Endothelial cell of umbilical vein (primary cell): Measurements from ENCODE around the gene FAT2. TPM values are rescaled to one million over a fixed set of nuclear protein-coding genes. Genes with fewer than 3 reads are reported as not detected.

Source experiments
- BruUV-seq: library from RNA; stranded (reverse); fragments of 400-500 nt; replicated peaks from 2 replicates; lab custom pipeline; 2021; lab: Mats Ljungman, UMichigan
- CTCF ChIA-PET: fragments of 300-600, 350-600 bp; sonication (Branson Sonifier 250); formaldehyde crosslinking; loops from one replicate; lab custom pipeline; 2021; ENCODE audit warnings: antibody characterized with exemption, inconsistent platforms; lab: Charles Lee
- POLR2A ChIA-PET: fragments of 300-600, 350-600 bp; sonication (Branson Sonifier 250); formaldehyde crosslinking; loops from one replicate; lab custom pipeline; 2021; ENCODE audit warnings: antibody characterized with exemption, inconsistent platforms; lab: Charles Lee
- DNase-seq: peaks from one replicate; pipeline ENCODE4 v3.0.0-alpha.2; 2011; ENCODE audit warnings: low read depth, low spot score
- FAIRE-seq: peaks from 2 replicates; lab custom pipeline; 2011; peaks lifted over from hg19 to GRCh38; lab: Jason Lieb, UNC
- H2AFZ ChIP-seq: 2 replicates; pipeline ENCODE4 v1.6.0; 2012; ENCODE audit warnings: low read depth, low read length, control low read depth, inconsistent platforms
- H3K27ac ChIP-seq: 2 replicates; pipeline ENCODE4 v1.5.1; 2011; ENCODE audit warnings: low read depth, mild to moderate bottlenecking, control low read depth, low read length, moderate library complexity; ENCODE audit not compliant: insufficient read depth
- H3K27me3 ChIP-seq, 2 experiments: 2 replicates each; pipeline versions ENCODE4 v1.6.0 to v1.6.1; 2011; ENCODE audit warnings: low read length in 2 of 2, mixed read lengths in 1 of 2; ENCODE audit not compliant: control insufficient read depth in 2 of 2, insufficient read depth in 2 of 2
- H3K36me3 ChIP-seq, 2 experiments: 2 replicates in 1 of 2; 3 replicates in 1 of 2; pipeline ENCODE4 v1.5.1; 2011; ENCODE audit warnings: low read length in 2 of 2, mild to moderate bottlenecking in 1 of 2, moderate library complexity in 1 of 2; ENCODE audit not compliant: control insufficient read depth in 2 of 2, insufficient read depth in 2 of 2; ENCODE audit errors: extremely low read depth in 1 of 2
- H3K4me1 ChIP-seq: 3 replicates; pipeline ENCODE4 v1.5.1; 2011; ENCODE audit warnings: mild to moderate bottlenecking, low read length; ENCODE audit not compliant: control insufficient read depth, insufficient read depth; ENCODE audit errors: extremely low read depth
- H3K4me2 ChIP-seq: 2 replicates; pipeline ENCODE4 v1.6.1; 2011; ENCODE audit warnings: low read length, control low read depth, mixed read lengths; ENCODE audit not compliant: insufficient read depth
- H3K4me3 ChIP-seq, 3 experiments: fragments of 200-600 bp in 1 of 3; sonication (generic), shearing (Covaris generic) in 1 of 3; replicated peaks in 1 of 3; 2 replicates each; pipeline ENCODE4 v1.5.1; 2011 to 2016; ENCODE audit warnings: control low read depth in 3 of 3, low read length in 3 of 3, mild to moderate bottlenecking in 2 of 3, inconsistent platforms in 1 of 3, low read depth in 1 of 3, moderate library complexity in 1 of 3; ENCODE audit not compliant: insufficient read depth in 1 of 3
- H3K79me2 ChIP-seq: 2 replicates; pipeline ENCODE4 v1.6.0; 2012; ENCODE audit warnings: low read length, inconsistent platforms; ENCODE audit not compliant: control insufficient read depth, insufficient read depth
- H3K9ac ChIP-seq: replicated peaks from 2 replicates; pipeline ENCODE3; 2011; ENCODE audit warnings: low read length, control low read depth; ENCODE audit not compliant: insufficient read depth; ENCODE audit errors: extremely low read depth
- H3K9me1 ChIP-seq: replicated peaks from 3 replicates; pipeline ENCODE4 v1.6.0; 2011; ENCODE audit warnings: mild to moderate bottlenecking, low read length; ENCODE audit not compliant: control insufficient read depth, insufficient read depth; ENCODE audit errors: extremely low read depth
- H3K9me3 ChIP-seq: replicated peaks from 2 replicates; pipeline ENCODE4 v1.5.1; 2012; ENCODE audit warnings: low read length, inconsistent platforms; ENCODE audit not compliant: control insufficient read depth, insufficient read depth
- H4K20me1 ChIP-seq: replicated peaks from 2 replicates; pipeline ENCODE3; 2011; ENCODE audit warnings: mild to moderate bottlenecking, low read length; ENCODE audit not compliant: control insufficient read depth, insufficient read depth; ENCODE audit errors: extremely low read depth
- CTCF ChIP-seq, 2 donors: IDR thresholded peaks; 1 replicate in 1 of 2; 2 replicates in 1 of 2; pipeline ENCODE4 v1.5.1; 2011; ENCODE audit warnings: low read length in 2 of 2, mild to moderate bottlenecking in 2 of 2, moderate library complexity in 2 of 2, control low read depth in 1 of 2, inconsistent platforms in 1 of 2, low read depth in 1 of 2; ENCODE audit not compliant: insufficient read depth in 1 of 2; ENCODE audit errors: extremely low read depth in 1 of 2
- EZH2 ChIP-seq: IDR thresholded peaks from 2 replicates; pipeline ENCODE4 v1.6.1; 2012; ENCODE audit warnings: borderline replicate concordance, low read depth, mild to moderate bottlenecking, moderate library complexity, low read length, inconsistent platforms; ENCODE audit not compliant: severe bottlenecking
- FOS ChIP-seq: IDR thresholded peaks from 2 replicates; pipeline ENCODE4 v1.6.1; 2011; ENCODE audit warnings: mild to moderate bottlenecking, low read length, moderate library complexity, borderline replicate concordance; ENCODE audit not compliant: insufficient read depth
- GATA2 ChIP-seq: IDR thresholded peaks from 2 replicates; pipeline ENCODE4 v1.7.0; 2011; ENCODE audit warnings: low read depth, mild to moderate bottlenecking, moderate library complexity, mixed read lengths, low read length; ENCODE audit not compliant: insufficient read length, insufficient read depth
- JUN ChIP-seq: IDR thresholded peaks from 2 replicates; pipeline ENCODE4 v1.6.1; 2011; ENCODE audit warnings: borderline replicate concordance, low read depth; ENCODE audit not compliant: insufficient read length, insufficient read depth
- MYC ChIP-seq: IDR thresholded peaks from one replicate; pipeline ENCODE4 v1.6.1; 2011; ENCODE audit warnings: mild to moderate bottlenecking, low read depth, low read length
- POLR2A ChIP-seq: IDR thresholded peaks from 2 replicates; pipeline ENCODE4 v1.6.1; 2012; ENCODE audit warnings: low read depth, mild to moderate bottlenecking, control low read depth, low read length
- POLR2AphosphoS5 ChIP-seq: IDR thresholded peaks from 2 replicates; pipeline ENCODE4 v1.6.1; 2012; ENCODE audit warnings: low read depth, mild to moderate bottlenecking, control low read depth, low read length, moderate library complexity; ENCODE audit not compliant: insufficient read depth
- dilution Hi-C: fragments of 300-500 bp; cut with MboI; formaldehyde crosslinking; loops from one replicate; pipeline ENCODE4 v1.15.0; 2019; ENCODE audit warnings: low sequenced_read_pairs; ENCODE audit not compliant: extremely low pct_ligation_motif_present
- intact Hi-C: fragments of 100-400 bp; cut with micrococcal nuclease; formaldehyde crosslinking; loops from one replicate; pipeline ENCODE4 v1.10.0; 2022
- polyA plus RNA-seq, 4 experiments: library from polyadenylated mRNA; depleted of rRNA in 3 of 4; stranded (reverse) in 3 of 4; unstranded in 1 of 4; fragments of >200 nt; gene quantifications; 2 replicates each; pipeline versions ENCODE4 v1.2.1 to v1.2.3, GENCODE V29; 2011 to 2012; ENCODE audit warnings: missing spikeins in 1 of 4
- total RNA-seq: library from RNA; stranded (reverse); gene quantifications from 2 replicates; pipeline ENCODE4 v1.2.3, GENCODE V29; 2021
- TF ChIP-seq, protein P1 (sequence below): IDR thresholded peaks from 2 replicates; pipeline ENCODE4 v1.6.1; 2011; ENCODE audit not compliant: insufficient read depth, insufficient read length

Gene FAT2
- total and polyA plus RNA-seq, 2 donors (not counting 3 experiments of a cell fraction or from before 2014, with no cell fraction given), result not detected

GRCh38 chr5:151595411-151595826 is 4.3 kb upstream of the FAT2 start:
- Histone ChIP-seq H3K9ac (no peak overlapping the region), H3K4me1 (no peaks in the 10 kb centered on the region), H3K27me3 (peaks cover 0 to 2% of the 10 kb centered on the region in 2 experiments), H3K27ac (no peak overlapping the region), H4K20me1 (no peaks in the 10 kb centered on the region), H2AFZ (no peak overlapping the region), H3K9me1 (no peaks in the 10 kb centered on the region), H3K4me3 (no peak overlapping the region), H3K79me2 (no peaks in the 10 kb centered on the region), H3K36me3 (no peaks in the 10 kb centered on the region), H3K9me3 (no peaks in the 10 kb centered on the region), H3K4me2 (no peak overlapping the region)
- intact Hi-C loops, result no loop called here
- ChIA-PET POLR2A (no interaction called here), CTCF (interaction anchor here (0.9 kb wide), 1 partner anchor 56 kb away, joined by 4 read pairs; no protein-coding TSS in a partner anchor)
- DNase-seq (no peak), FAIRE-seq (no peak)
- no TSS peak for BruUV-seq
- no peak for TF ChIP-seq CTCF (IDR thresholded peaks at IDR 0.05; ENCODE audit: extremely low read depth in 1 of 2, insufficient read depth in 1 of 2, low read depth in 1 of 2, low read length in 2 of 2)
- no peak for TF ChIP-seq POLR2AphosphoS5
- TF ChIP-seq JUN, result no peak
- TF ChIP-seq EZH2, result no peak
- TF ChIP-seq FOS, result no peak
- no peak for TF ChIP-seq MYC
- TF ChIP-seq POLR2A, result no peak
- TF ChIP-seq, protein P1, sequence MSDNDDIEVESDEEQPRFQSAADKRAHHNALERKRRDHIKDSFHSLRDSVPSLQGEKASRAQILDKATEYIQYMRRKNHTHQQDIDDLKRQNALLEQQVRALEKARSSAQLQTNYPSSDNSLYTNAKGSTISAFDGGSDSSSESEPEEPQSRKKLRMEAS, result no peak
- TF ChIP-seq GATA2, result no peak
- dilution Hi-C loops, result no loop called here
